Keratinocyte (primary cell): ENCODE measurements around the gene PSG1. TPM values are rescaled to one million over a fixed set of nuclear protein-coding genes. Genes with fewer than 3 reads are reported as not detected.
"Not testable (repeated sequence)": the region's sequence is repeated elsewhere in the genome, so short reads cannot be mapped to it uniquely, and the experiment has no call there.

Experiments
- DNase-seq: peaks from one replicate; pipeline ENCODE4 v3.0.0-alpha.2; 2011; ENCODE audit warnings: low read depth, missing footprints, low spot score
- FAIRE-seq: peaks from 2 replicates; lab custom pipeline; 2011; peaks lifted over from hg19 to GRCh38; lab: Jason Lieb, UNC
- H2AFZ ChIP-seq: 2 replicates; pipeline ENCODE4 v1.6.0; 2012; ENCODE audit warnings: low read length, control low read depth, inconsistent platforms; ENCODE audit not compliant: control insufficient read depth
- H3K27ac ChIP-seq: 2 replicates; pipeline ENCODE4 v1.5.1; 2011; ENCODE audit warnings: low read length; ENCODE audit not compliant: control insufficient read depth, insufficient read depth
- H3K27me3 ChIP-seq: 3 replicates; pipeline ENCODE4 v1.6.0; 2011; ENCODE audit warnings: low read length; ENCODE audit not compliant: control insufficient read depth, insufficient read depth; ENCODE audit errors: extremely low read depth
- H3K36me3 ChIP-seq, 2 experiments: 2 replicates in 1 of 2; 3 replicates in 1 of 2; pipeline ENCODE4 v1.5.1; 2011; ENCODE audit warnings: low read length in 2 of 2, mild to moderate bottlenecking in 1 of 2; ENCODE audit not compliant: control insufficient read depth in 2 of 2, insufficient read depth in 2 of 2; ENCODE audit errors: extremely low read depth in 1 of 2
- H3K4me1 ChIP-seq: 3 replicates; pipeline ENCODE4 v1.5.1; 2011; ENCODE audit warnings: low read length; ENCODE audit not compliant: control insufficient read depth, insufficient read depth; ENCODE audit errors: extremely low read depth
- H3K4me2 ChIP-seq: 3 replicates; pipeline ENCODE4 v1.6.0; 2011; ENCODE audit warnings: low read depth, low read length; ENCODE audit not compliant: control insufficient read depth, insufficient read depth; ENCODE audit errors: extremely low read depth
- H3K4me3 ChIP-seq, 3 experiments: fragments of 200-600 bp in 1 of 3; sonication (generic) in 1 of 3; 2 replicates in 2 of 3; 3 replicates in 1 of 3; pipeline ENCODE4 v1.5.1; 2011 to 2016; ENCODE audit warnings: low read length in 3 of 3, mild to moderate bottlenecking in 3 of 3, control low read depth in 2 of 3, inconsistent platforms in 1 of 3, low read depth in 1 of 3, mixed read lengths in 1 of 3, mixed run types in 1 of 3, moderate library complexity in 1 of 3; ENCODE audit not compliant: control insufficient read depth in 2 of 3, insufficient read depth in 2 of 3; ENCODE audit errors: extremely low read depth in 1 of 3
- H3K79me2 ChIP-seq: 2 replicates; pipeline ENCODE4 v1.6.0; 2012; ENCODE audit warnings: low read length; ENCODE audit not compliant: control insufficient read depth, insufficient read depth
- H3K9ac ChIP-seq: 3 replicates; pipeline ENCODE4 v1.6.0; 2011; ENCODE audit warnings: low read length; ENCODE audit not compliant: control insufficient read depth, insufficient read depth; ENCODE audit errors: extremely low read depth
- H3K9me1 ChIP-seq: 3 replicates; pipeline ENCODE4 v1.6.0; 2011; ENCODE audit warnings: low read length; ENCODE audit not compliant: control insufficient read depth, insufficient read depth; ENCODE audit errors: extremely low read depth
- H3K9me3 ChIP-seq: 2 replicates; pipeline ENCODE4 v1.5.1; 2012; ENCODE audit warnings: low read depth, low read length; ENCODE audit not compliant: control insufficient read depth
- H4K20me1 ChIP-seq: 3 replicates; pipeline ENCODE4 v1.6.0; 2011; ENCODE audit warnings: low read length; ENCODE audit not compliant: control insufficient read depth, insufficient read depth; ENCODE audit errors: extremely low read depth
- EZH2 ChIP-seq: IDR thresholded peaks from one replicate; pipeline ENCODE4 v1.6.1; 2012; ENCODE audit warnings: inconsistent platforms, mild to moderate bottlenecking, low read length, moderate library complexity
- dilution Hi-C: fragments of 300-500 bp; cut with MboI; formaldehyde crosslinking; loops from one replicate; pipeline ENCODE4 v1.7.0; 2020; ENCODE audit warnings: low sequenced_read_pairs; ENCODE audit not compliant: extremely low pct_ligation_motif_present
- polyA plus RNA-seq, 5 experiments: library from polyadenylated mRNA; depleted of rRNA in 3 of 5; stranded (reverse) in 3 of 5; stranded (forward) in 1 of 5; unstranded in 1 of 5; fragments of >200 nt; gene quantifications; 1 replicate in 1 of 5; 2 replicates in 3 of 5; 3 replicates in 1 of 5; pipeline versions ENCODE4 v1.2.1 to v1.2.3, GENCODE V29; 2011 to 2012; ENCODE audit warnings: missing spikeins in 2 of 5, low read depth in 1 of 5, low replicate concordance in 1 of 5
- TF ChIP-seq, protein P1 (sequence below), 3 experiments: IDR thresholded peaks in 1 of 3; conservative IDR thresholded peaks in 1 of 3; optimal IDR thresholded peaks in 1 of 3; 2 replicates in 2 of 3; 3 replicates in 1 of 3; pipeline versions ENCODE3 to v1.5.1; 2011; ENCODE audit warnings: low read length in 3 of 3, mild to moderate bottlenecking in 3 of 3, moderate library complexity in 2 of 3, control low read depth in 1 of 3, inconsistent platforms in 1 of 3; ENCODE audit not compliant: insufficient read depth in 2 of 3; ENCODE audit errors: extremely low read depth in 1 of 3

PSG1 gene
- polyA plus RNA-seq, 1 donor (not counting 4 experiments of a cell fraction or from before 2014, with no cell fraction given), result 0.24 TPM

DNA sequence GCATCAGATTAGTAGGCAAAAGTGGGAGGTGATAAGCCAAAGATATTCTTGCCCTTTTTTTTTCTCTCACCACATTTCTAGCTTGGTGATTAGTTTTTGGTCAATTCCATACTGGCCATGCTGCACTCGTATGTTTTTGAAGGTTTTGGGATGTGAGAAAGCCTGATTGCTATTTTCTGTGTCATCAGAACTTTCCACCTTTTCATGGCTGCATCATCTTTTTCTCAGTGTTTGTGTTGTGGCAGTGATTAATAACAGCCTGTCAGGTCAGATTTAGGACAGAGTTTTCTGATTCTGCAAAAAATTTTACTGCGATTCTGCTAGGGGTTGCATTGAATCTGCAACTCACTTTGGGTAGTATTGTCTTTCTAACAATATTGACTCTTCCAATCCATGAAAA is 32.9 kb downstream of the PSG1 start:
- H4K20me1 ChIP-seq, result no peaks in the 10 kb centered on the region
- DNase-seq (no peak), FAIRE-seq (no peak)
- no peak overlapping the region for H2AFZ ChIP-seq
- H3K9ac ChIP-seq, result no peak overlapping the region
- no peak for TF ChIP-seq EZH2
- TF ChIP-seq, protein P1, sequence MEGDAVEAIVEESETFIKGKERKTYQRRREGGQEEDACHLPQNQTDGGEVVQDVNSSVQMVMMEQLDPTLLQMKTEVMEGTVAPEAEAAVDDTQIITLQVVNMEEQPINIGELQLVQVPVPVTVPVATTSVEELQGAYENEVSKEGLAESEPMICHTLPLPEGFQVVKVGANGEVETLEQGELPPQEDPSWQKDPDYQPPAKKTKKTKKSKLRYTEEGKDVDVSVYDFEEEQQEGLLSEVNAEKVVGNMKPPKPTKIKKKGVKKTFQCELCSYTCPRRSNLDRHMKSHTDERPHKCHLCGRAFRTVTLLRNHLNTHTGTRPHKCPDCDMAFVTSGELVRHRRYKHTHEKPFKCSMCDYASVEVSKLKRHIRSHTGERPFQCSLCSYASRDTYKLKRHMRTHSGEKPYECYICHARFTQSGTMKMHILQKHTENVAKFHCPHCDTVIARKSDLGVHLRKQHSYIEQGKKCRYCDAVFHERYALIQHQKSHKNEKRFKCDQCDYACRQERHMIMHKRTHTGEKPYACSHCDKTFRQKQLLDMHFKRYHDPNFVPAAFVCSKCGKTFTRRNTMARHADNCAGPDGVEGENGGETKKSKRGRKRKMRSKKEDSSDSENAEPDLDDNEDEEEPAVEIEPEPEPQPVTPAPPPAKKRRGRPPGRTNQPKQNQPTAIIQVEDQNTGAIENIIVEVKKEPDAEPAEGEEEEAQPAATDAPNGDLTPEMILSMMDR (optimal IDR thresholded peaks at IDR 0.05 in 1 of 3, IDR thresholded peaks at IDR 0.05 in 1 of 3, conservative IDR thresholded peaks at IDR 0.05 in 1 of 3; ENCODE audit: extremely low read depth in 1 of 3, insufficient read depth in 2 of 3, low read length in 3 of 3), result no peak
- dilution Hi-C loops, result no loop called here
- H3K79me2 ChIP-seq, result no peaks in the 10 kb centered on the region
- H3K4me3 ChIP-seq, result no peak overlapping the region
- H3K27ac ChIP-seq, result no peak overlapping the region
- no peaks in the 10 kb centered on the region for H3K9me3 ChIP-seq
- H3K36me3 ChIP-seq, result no peaks in the 10 kb centered on the region
- no peaks in the 10 kb centered on the region for H3K27me3 ChIP-seq
- H3K9me1 ChIP-seq, result no peaks in the 10 kb centered on the region
- H3K4me1 ChIP-seq, result peaks cover 13% of the 10 kb centered on the region
- H3K4me2 ChIP-seq, result no peak overlapping the region

DNA sequence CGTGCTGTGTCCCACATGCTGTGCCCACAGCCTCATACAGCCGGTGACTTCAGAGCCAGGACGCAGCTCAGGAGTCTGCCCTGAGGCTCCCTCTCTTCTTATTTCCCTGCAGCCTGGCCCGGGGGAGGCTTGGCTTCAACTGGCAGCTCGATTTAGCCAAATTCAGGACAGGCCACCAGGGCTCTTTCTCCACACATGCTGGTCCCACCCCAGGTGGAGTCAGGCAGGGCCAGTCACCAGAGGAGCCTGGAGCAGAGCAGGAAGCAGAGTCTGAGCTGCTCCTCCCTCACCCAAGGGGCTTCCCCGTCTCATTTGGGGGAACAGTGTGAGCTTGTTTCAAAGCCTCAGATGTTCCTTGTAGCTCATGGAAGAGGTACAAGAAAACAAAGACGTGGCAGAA is 35.9 kb downstream of the PSG1 start:
- H3K4me1 ChIP-seq, H3K27me3 ChIP-seq, H3K9me1 ChIP-seq, FAIRE-seq, H4K20me1 ChIP-seq, H3K4me2 ChIP-seq, H3K9ac ChIP-seq, H3K9me3 ChIP-seq, DNase-seq, H2AFZ ChIP-seq, H3K27ac ChIP-seq, H3K36me3 ChIP-seq, dilution Hi-C loops, H3K79me2 ChIP-seq, H3K4me3 ChIP-seq: not testable (repeated sequence)

DNA sequence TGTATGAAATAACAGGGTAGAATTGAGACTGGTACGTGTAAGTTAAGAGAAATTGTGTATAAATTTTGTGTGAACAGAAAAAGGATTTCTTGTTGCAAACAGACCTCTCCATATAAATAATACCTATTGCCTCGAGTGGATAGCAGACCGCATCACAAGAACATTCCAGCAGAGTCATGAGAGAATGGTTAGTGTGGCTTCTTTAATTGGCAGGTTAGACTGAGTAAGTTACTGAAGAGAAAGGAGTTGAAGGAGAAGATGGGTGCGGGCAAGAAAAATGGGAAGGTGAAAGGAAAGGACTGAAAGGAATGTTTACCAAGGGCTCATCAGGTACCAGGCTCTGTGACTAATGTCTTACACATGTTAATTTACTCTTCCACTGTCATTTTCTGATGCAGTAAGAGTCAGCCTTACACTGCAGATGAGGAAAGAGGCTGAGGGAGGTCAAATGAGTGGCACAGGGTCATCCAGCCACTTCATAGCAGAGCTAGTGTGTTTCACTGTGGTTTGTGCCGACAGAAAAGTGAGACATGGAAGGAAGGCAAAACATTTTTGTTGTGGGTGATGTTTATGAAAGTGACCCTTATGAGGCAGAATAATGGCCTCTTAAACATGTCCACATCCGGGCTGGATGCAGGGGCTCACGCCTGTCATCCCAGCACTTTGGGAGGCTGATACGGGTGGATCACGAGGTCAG is 46.6 kb downstream of the PSG1 start:
- H3K4me2 ChIP-seq, dilution Hi-C loops, H2AFZ ChIP-seq, H3K79me2 ChIP-seq, H3K36me3 ChIP-seq, H3K4me3 ChIP-seq, H3K9me3 ChIP-seq, H3K27me3 ChIP-seq, H3K9me1 ChIP-seq, H4K20me1 ChIP-seq, H3K9ac ChIP-seq: not testable (repeated sequence)
- peak; percentile 23 for DNase-seq
- Histone ChIP-seq H3K27ac (peak overlapping the region; percentile 14), H3K4me1 (peaks cover 20% of the 10 kb centered on the region)
- peak; percentile 71 for FAIRE-seq

DNA sequence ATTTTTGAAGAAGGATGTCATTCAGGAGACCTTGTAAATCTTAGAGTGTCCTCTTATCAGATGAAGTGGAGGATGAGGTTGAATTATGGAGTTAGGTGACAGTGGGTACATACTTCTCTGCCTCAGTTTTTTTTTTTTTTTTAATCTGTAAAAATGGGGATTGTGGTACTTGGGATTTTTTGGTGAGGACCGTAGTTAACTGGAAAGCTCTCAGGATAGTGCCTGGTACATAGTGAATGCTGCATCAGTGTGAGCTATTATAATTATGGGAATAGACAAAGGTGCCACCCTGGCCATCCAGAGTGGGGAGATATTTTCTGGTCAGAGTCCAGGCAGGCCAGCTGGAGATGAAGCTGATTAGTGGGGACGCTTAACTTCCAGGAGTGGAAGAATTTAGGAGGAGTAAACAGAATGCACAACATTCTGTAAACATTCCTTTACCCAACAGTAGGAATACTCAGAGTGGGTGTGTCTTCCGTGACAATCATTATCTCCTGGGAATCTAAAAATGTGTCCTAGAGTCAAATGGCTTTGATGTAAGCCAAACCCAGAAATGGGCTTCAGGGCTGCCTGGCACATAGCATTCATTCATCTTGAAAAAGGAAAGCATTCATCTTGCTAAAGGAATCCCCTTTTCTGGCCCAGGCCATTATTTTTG is 47.4 kb downstream of the PSG1 start:
- H3K79me2 ChIP-seq, H3K4me3 ChIP-seq, dilution Hi-C loops, H3K4me2 ChIP-seq, H4K20me1 ChIP-seq, H3K9me3 ChIP-seq, H2AFZ ChIP-seq, DNase-seq, H3K36me3 ChIP-seq, FAIRE-seq, H3K9me1 ChIP-seq, H3K9ac ChIP-seq, H3K27me3 ChIP-seq: not testable (repeated sequence)
- Histone ChIP-seq H3K27ac (peak overlapping the region; percentile 14), H3K4me1 (peaks cover 20% of the 10 kb centered on the region)
